B cell (primary cell): ENCODE measurements around the gene KRT77.

Experiments used
- CTCF ChIP-seq: fragments of 200-600 bp; IDR thresholded peaks from one replicate; pipeline ENCODE4 v1.8.0; 2022; ENCODE audit warnings: antibody characterized with exemption, mild to moderate bottlenecking
- EZH2 ChIP-seq: IDR thresholded peaks from 2 replicates; pipeline ENCODE4 v1.6.1; 2012; ENCODE audit warnings: borderline replicate concordance, low read depth, mild to moderate bottlenecking, moderate library complexity, low read length; ENCODE audit not compliant: insufficient read depth, poor library complexity, severe bottlenecking

- TF ChIP-seq CTCF (no peak), EZH2 (no peak)
Measured at GRCh38 chr12:52683575-52684300, 19.6 kb downstream of the KRT77 start.
